GM13976 (cell line): Measurements from ENCODE around the gene ZNF768.

Experiments used
- DNase-seq: peaks from one replicate; pipeline ENCODE4 v3.0.0; 2012; ENCODE audit warnings: low spot score
- CTCF ChIP-seq: IDR thresholded peaks from 2 replicates; pipeline ENCODE4 v1.5.1; 2012; ENCODE audit warnings: borderline replicate concordance, mild to moderate bottlenecking; ENCODE audit not compliant: insufficient read depth; ENCODE audit errors: extremely low read depth, missing control alignments, control extremely low read depth
- in situ Hi-C: fragments of 300-500 bp; cut with MboI; formaldehyde crosslinking; loops from one replicate; pipeline ENCODE4 v1.12.0; 2022; ENCODE audit warnings: low sequenced_read_pairs, mixed read lengths, inconsistent platforms; ENCODE audit not compliant: unreplicated experiment

The ZNF768 gene

GRCh38 chr16:30526137-30526822 lies at the start of gene ZNF768:
TSS of gene ZNF768 (minus strand) at chr16:30526566. CDS start at chr16:30526413, 153 bp downstream.
- TF ChIP-seq CTCF, result no peak
- DNase-seq, result peak; percentile 88

DNA sequence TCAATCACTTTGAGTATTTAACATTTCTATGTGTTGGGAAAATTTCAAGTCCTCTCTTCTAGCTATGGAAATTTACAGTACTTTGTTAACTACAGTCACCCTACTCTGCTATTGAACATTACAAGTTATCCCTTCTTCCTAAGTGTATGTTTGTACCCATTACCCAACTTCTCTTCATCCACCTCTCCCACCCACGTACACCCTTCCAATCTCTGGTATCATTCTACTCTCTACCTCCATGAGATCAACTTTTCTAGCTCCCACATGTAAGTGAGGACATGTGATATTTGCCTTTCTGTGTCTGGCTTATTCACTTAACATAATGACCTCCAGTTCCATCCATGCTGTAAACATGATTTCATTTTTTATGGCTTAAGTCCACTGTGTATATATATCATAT lies 48.3 kb upstream of the ZNF768 start:
- in situ Hi-C loops, result no loop called here
- TF ChIP-seq CTCF, result no peak
- no peak for DNase-seq

More at GRCh38 chr16:30526137-30526822, at the start of gene ZNF768:
- in situ Hi-C loops, result loop anchor here (10.0 kb wide), 1 partner anchor 91 kb away; the partner anchor contains the start of gene DCTPP1

DNA sequence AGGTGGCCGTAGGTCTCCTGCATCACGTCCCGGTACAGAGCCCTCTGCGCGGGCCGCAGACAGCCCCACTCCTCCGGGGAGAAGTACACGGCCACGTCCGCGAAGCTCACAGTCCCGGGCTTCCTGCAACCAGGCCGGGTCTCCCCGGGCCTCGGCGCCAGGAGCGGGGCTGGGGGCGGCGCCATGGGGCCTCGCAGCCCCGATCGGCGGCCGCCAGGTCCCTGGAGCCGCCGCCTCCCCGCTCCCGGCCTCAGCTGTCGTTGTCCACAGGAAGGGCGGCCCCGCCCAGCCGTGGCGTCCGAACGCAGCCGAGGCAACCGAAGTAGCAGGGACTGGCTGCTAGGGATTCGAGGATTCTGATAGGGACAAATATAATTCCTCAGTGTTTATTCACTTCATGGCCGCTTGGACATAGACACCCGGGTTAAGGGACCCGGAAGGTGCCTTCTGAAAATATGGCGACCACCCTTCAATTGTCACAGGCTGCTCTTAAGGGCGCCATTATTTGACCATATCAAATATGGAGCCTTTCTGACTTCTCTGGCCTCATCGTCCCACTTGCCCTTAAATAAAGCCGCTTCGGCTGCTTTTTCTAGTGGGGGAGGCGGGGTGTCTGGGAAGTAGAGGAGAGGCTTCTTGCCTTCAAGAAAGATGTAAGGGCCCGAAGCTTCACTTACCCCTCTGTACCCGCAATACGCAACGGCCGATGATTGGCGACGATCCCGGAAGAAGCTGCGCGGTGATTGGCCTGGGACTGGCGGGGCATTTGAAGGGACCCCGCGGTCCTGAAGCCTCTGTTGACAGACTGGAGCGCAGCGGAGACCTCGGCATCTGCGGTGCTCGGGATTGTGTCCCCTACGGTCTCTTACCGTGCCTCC lies 45.3 kb upstream of the ZNF768 start, which contains the start of gene ZNF688:
TSS of gene ZNF688 (minus strand) at position 270 of the 878 bp plus-strand sequence. CDS start at position 185, 85 bp downstream.
- in situ Hi-C loops, result no loop called here
- no peak for TF ChIP-seq CTCF
- DNase-seq, result peak; percentile 95

DNA sequence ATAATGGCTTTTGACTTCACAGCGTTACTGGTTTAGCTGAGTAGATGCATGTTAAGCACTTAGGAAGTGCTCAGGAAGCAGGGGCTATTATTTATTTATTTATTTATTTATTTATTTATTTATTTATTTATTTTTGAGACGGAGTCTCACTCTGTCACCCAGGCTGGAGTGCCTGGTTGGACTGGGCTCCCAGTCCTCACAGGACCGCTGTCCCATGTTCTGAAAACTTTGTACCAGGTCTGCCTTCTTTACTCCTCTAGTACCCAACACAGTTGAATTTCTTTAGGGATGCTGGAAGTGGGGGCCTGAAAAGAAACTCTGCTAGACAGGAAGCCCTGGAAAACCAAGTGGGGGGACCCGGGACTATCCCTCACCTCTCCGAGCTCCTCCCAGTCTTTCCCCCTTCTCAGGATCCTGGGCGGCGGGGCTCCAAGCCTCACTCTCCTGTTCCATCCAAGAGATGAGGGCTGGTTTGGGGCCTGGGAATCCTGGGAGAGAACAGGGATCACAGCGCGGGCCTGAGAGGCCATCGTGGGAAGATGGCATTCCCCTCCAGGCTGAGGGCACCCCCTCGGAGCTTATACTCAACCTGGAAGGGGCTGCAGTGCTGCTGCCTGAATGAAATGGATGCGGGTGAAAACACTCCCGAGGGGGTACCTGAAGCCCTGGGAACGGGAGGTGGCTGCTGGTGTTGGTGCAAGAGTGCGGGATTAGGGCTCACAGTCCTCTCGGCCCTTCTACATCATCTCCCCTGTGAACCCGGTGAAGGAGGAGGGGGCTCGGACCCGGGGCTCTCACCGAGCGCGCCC lies 44.5 kb upstream of the ZNF768 start:
- TF ChIP-seq CTCF, result no peak
- peak; percentile 45 for DNase-seq
- in situ Hi-C loops, result no loop called here

GRCh38 chr16:30569746-30570635 lies 43.6 kb upstream of the ZNF768 start:
- DNase-seq, result no peak
- TF ChIP-seq CTCF, result no peak
- in situ Hi-C loops, result no loop called here
